Measurements from ENCODE around the gene TPSG1. TPM values are rescaled to one million over a fixed set of nuclear protein-coding genes. Genes with fewer than 3 reads are reported as not detected.

The TPSG1 gene
- total RNA-seq, 6 experiments from 2014 or later, result 0.20 to 0.43 (median 0.43) TPM; not detected in 3

GRCh38 chr16:1220841-1221627 lies 4.0 kb downstream of the TPSG1 start:
- intact Hi-C loops (cut with DNase I), result no loop called here

GRCh38 chr16:1220098-1220728 lies 4.9 kb downstream of the TPSG1 start:
- intact Hi-C loops (cut with DNase I), result no loop called here
- Histone ChIP-seq H3K36me3 (no peaks in the 10 kb centered on the region), H3K27me3 (no peaks in the 10 kb centered on the region), H3K27ac (no peak overlapping the region), H3K4me1 (peaks cover 0 to 4% (median 1%) of the 10 kb centered on the region in 4 donors), H3K4me3 (no peak overlapping the region), H3K9me3 (no peaks in the 10 kb centered on the region)
- no peak for TF ChIP-seq POLR2A (IDR thresholded peaks at IDR 0.05)
- no peak for TF ChIP-seq CTCF (IDR thresholded peaks at IDR 0.05)
- ATAC-seq (no peak), DNase-seq (no peak)
- no CpG with 5 or more reads among the region's 55 CpGs for WGBS (ENCODE audit: insufficient coverage, low coverage, low lambda C conversion rate, missing lambda C conversion rate)

More at GRCh38 chr16:1220841-1221627, 4.0 kb downstream of the TPSG1 start:
- TF ChIP-seq POLR2A (IDR thresholded peaks at IDR 0.05), result no peak
- TF ChIP-seq CTCF (IDR thresholded peaks at IDR 0.05), result no peak
- no peaks in the 10 kb centered on the region for H3K36me3 ChIP-seq
- DNase-seq (no peak), ATAC-seq (no peak)
- H3K4me3 ChIP-seq, result no peak overlapping the region
- no peaks in the 10 kb centered on the region for H3K27me3 ChIP-seq
- H3K27ac ChIP-seq, result no peak overlapping the region
- no peaks in the 10 kb centered on the region for H3K9me3 ChIP-seq
- H3K4me1 ChIP-seq, result peaks cover 0 to 10% (median 4%) of the 10 kb centered on the region in 4 donors
- WGBS (ENCODE audit: insufficient coverage, low coverage, low lambda C conversion rate, missing lambda C conversion rate), result 87% methylated on average over 7 of the region's 48 CpGs

- H3K36me3 ChIP-seq, result no peaks in the 10 kb centered on the region
- H3K4me1 ChIP-seq, result no peaks in the 10 kb centered on the region
- WGBS (ENCODE audit: insufficient coverage, low coverage, low lambda C conversion rate, missing lambda C conversion rate), result no CpG with 5 or more reads among the region's 24 CpGs
- no peak overlapping the region for H3K27ac ChIP-seq
- H3K27me3 ChIP-seq, result no peaks in the 10 kb centered on the region
- H3K4me3 ChIP-seq, result no peak overlapping the region
- intact Hi-C loops (cut with DNase I), result no loop called here
- ATAC-seq (no peak), DNase-seq (no peak)
- no peaks in the 10 kb centered on the region for H3K9me3 ChIP-seq
- TF ChIP-seq POLR2A (IDR thresholded peaks at IDR 0.05) (no peak), CTCF (IDR thresholded peaks at IDR 0.05) (no peak)
Observed at GRCh38 chr16:1218930-1219611, 6.0 kb downstream of the TPSG1 start.

- 88% methylated on average over 13 of the region's 49 CpGs for WGBS (ENCODE audit: insufficient coverage, low coverage, low lambda C conversion rate, missing lambda C conversion rate)
- DNase-seq, result no peak
- intact Hi-C loops (cut with DNase I), result no loop called here
- no peaks in the 10 kb centered on the region for H3K4me1 ChIP-seq
- H3K36me3 ChIP-seq, result no peaks in the 10 kb centered on the region
- H3K27ac ChIP-seq, result no peak overlapping the region
- no peaks in the 10 kb centered on the region for H3K9me3 ChIP-seq
- TF ChIP-seq CTCF (IDR thresholded peaks at IDR 0.05), result no peak
- TF ChIP-seq POLR2A (IDR thresholded peaks at IDR 0.05), result no peak
- no peaks in the 10 kb centered on the region for H3K27me3 ChIP-seq
- H3K4me3 ChIP-seq, result no peak overlapping the region
- ATAC-seq, result no peak
Observed at GRCh38 chr16:1218061-1218929, 6.8 kb downstream of the TPSG1 start.
